ENCODE results near the gene LILRA1.
"Not testable (repeated sequence)": the region's sequence is repeated elsewhere in the genome, so short reads cannot be mapped to it uniquely, and the experiment has no call there.

The LILRA1 gene

DNA sequence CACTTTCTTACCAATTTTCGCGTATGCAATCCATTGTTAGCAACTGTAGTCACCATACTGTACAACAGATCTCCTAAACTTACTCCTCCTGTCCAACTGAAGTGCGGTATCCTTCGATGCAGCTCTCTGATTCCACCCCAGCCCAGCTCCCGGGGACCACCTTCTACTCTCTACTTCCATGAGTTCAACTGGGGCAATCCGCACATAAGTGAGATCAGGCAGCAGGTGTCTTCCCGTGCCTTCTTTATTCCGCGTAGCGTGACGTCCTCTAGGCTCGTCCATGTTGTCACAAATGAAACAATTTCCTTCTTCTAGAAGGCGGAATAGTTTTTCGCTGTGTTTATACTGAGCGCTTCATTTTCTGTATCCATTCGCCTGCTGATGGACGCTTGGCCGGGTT is 45.3 kb downstream of the LILRA1 start:
- no peak for TF ChIP-seq Cebpa-rat (IDR thresholded peaks at IDR 0.05)
- H3K4me1 ChIP-seq: peaks cover 20 to 44% (median 25%) of the 10 kb centered on the region in 10 experiments
- no peaks in the 10 kb centered on the region for H3K9me3 ChIP-seq (replicated peaks in 1 of 11)
- H3K9ac ChIP-seq: no peak overlapping the region
- no peak overlapping the region for H3K4me3 ChIP-seq
- H3K36me3 ChIP-seq: peaks cover 0 to 35% (median 0%) of the 10 kb centered on the region in 11 experiments; a peak in 9 of 22 replicates
- H3K4me2 ChIP-seq: no peak overlapping the region
- H3K27ac ChIP-seq: no peak overlapping the region
- no peaks in the 10 kb centered on the region for H3K27me3 ChIP-seq
- peaks cover 0 to 11% (median 0%) of the 10 kb centered on the region in 11 experiments; a peak in 5 of 22 replicates for H4K20me1 ChIP-seq

DNA sequence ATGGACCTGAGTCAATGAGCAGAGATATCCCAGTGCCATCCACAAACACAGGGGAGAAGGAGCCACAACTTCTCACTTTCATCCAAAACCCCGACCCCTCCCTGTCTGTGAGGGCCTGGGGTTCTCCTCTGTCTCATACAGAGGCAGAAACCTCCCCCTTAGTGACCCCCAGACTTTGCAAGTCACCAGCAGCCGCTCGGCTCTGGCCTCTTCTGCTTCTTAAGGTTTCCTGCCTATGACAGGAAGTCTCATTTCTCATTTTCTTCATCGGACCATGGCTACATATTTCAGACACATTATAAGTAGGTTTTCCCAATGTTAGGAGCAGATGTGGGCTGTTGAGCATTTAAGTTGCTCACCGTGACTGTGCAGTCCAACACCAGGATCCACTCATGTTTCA is 49.5 kb downstream of the LILRA1 start:
- H3K4me2 ChIP-seq: peak overlapping the region; percentile 36 to 86 (median 64); a peak in 21 of 22 replicates
- not testable (repeated sequence) for H3K9me3 ChIP-seq (replicated peaks in 1 of 11); H4K20me1 ChIP-seq; H3K27me3 ChIP-seq; H3K36me3 ChIP-seq
- peak overlapping the region in 4 of 11 experiments; percentile 57 to 68 (median 62); a peak in 6 of 22 replicates for H3K9ac ChIP-seq
- H3K4me3 ChIP-seq: peak overlapping the region in 1 of 10 experiments; percentile 12; a peak in 1 of 20 replicates
- peaks cover 13 to 43% (median 23%) of the 10 kb centered on the region in 10 experiments for H3K4me1 ChIP-seq
- H3K27ac ChIP-seq: peak overlapping the region in 5 of 11 experiments; percentile 63 to 82 (median 75); a peak in 9 of 22 replicates

DNA sequence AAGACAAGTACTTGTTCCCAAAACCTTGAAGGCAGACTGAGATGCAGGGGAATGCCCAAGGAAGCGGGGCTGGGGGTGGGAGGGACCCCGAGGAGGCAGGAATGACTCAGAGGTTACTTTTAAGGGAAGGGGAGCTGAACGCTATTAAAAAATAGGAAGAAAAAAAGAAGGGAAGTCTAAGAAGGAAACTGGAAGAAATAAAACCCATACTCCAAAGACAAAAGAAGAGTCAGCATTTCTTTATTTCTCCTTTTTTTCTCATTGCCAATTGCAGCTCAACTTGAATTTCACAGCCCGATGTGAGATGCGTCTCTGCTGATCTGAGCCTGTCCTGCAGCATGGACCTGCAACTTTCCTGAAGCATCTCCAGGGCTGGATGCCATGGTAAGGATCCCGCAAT is 50.2 kb downstream of the LILRA1 start:
- H4K20me1 ChIP-seq; H3K9me3 ChIP-seq (replicated peaks in 1 of 11); H3K4me3 ChIP-seq; H3K27me3 ChIP-seq; H3K36me3 ChIP-seq: not testable (repeated sequence)
- Histone ChIP-seq H3K4me2 (peak overlapping the region in 7 of 11 experiments; percentile 18 to 86 (median 76); a peak in 15 of 22 replicates), H3K27ac (peak overlapping the region in 5 of 11 experiments; percentile 63 to 82 (median 75); a peak in 9 of 22 replicates), H3K9ac (peak overlapping the region in 4 of 11 experiments; percentile 57 to 68 (median 64); a peak in 6 of 22 replicates), H3K4me1 (peaks cover 13 to 44% (median 23%) of the 10 kb centered on the region in 10 experiments)

DNA sequence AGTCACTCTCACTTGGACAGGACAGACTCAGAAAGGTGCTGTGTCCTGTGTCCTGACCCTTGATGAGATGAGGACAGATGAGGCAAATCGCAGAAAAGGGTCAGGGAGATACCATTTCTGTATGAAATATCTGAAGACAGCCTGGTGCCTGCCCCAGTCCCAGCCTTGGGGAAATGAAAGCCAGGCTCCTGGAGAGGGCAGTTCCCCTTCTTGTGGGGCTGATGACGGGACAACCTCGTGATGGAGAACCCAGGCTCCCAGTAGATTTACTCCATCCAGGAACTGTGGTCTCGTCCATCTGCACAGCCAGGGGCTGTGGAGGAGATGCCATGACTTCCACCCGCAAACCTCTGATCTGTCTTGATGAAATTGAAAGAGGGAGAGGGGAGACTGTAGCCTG is 50.6 kb downstream of the LILRA1 start:
- Histone ChIP-seq H4K20me1 (no peaks in the 10 kb centered on the region), H3K4me1 (peaks cover 13 to 44% (median 23%) of the 10 kb centered on the region in 10 experiments), H3K4me2 (peak overlapping the region in 7 of 11 experiments; percentile 18 to 86 (median 76); a peak in 13 of 22 replicates), H3K9ac (peak overlapping the region in 4 of 11 experiments; percentile 57 to 68 (median 64); a peak in 6 of 22 replicates), H3K27ac (peak overlapping the region in 5 of 11 experiments; percentile 63 to 82 (median 75); a peak in 9 of 22 replicates), H3K4me3 (peak overlapping the region in 1 of 10 experiments; percentile 28; a peak in 2 of 20 replicates), H3K36me3 (no peaks in the 10 kb centered on the region), H3K27me3 (no peaks in the 10 kb centered on the region), H3K9me3 (replicated peaks in 1 of 11) (no peaks in the 10 kb centered on the region)
- no peak for TF ChIP-seq Cebpa-rat (IDR thresholded peaks at IDR 0.05)

DNA sequence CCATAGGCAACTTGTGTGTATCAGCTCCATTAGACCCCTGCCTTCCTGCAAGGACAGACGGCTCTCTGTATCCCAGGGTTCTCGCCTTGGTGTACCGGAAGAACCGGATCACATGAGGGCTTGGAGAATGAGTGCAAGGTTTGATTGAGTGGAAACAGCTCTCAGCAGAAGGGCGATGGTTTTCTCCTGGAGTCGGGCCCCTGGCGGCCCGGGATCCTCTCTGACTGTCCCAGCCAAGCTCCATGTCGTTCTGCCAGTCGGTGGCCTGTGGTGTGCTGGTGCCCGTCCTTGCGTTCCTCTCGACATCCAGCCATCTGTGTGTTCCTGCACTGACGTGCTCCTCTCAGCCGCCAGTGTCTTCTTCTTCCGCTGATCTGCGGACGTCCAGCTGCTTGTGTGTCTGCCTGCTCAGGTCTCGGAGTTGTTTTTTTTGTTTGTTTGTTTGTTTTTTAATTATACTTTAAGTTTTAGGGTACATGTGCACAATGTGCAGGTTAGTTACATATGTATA is 53.0 kb downstream of the LILRA1 start:
- Histone ChIP-seq H3K9me3 (replicated peaks in 1 of 11) (no peaks in the 10 kb centered on the region), H3K36me3 (no peaks in the 10 kb centered on the region), H3K27ac (no peak overlapping the region), H3K27me3 (no peaks in the 10 kb centered on the region), H3K9ac (no peak overlapping the region), H3K4me3 (no peak overlapping the region), H3K4me1 (peaks cover 23 to 64% (median 32%) of the 10 kb centered on the region in 10 experiments), H3K4me2 (peak overlapping the region in 6 of 11 experiments; percentile 12 to 44 (median 30); a peak in 8 of 22 replicates), H4K20me1 (no peaks in the 10 kb centered on the region)
- no peak for TF ChIP-seq Cebpa-rat (IDR thresholded peaks at IDR 0.05)

DNA sequence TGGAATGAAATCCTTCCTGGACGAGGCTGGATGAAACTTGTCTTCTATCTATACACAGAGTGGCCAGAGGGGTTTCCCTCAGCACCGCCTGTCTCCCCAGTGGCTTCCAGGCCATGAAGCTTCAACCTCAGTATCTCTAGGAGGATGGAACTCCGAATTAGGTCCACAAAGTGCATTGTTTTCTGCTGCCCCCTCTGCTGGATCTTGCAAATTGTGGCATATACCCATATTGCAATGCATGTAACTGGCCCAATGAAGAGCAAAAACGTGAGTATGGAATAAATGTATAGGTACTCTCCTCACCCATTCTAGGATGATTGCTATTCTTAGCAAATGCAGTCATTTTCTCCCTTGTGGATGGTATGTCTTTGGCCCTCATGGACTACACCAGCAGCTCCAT is 54.7 kb downstream of the LILRA1 start:
- TF ChIP-seq Cebpa-rat (IDR thresholded peaks at IDR 0.05): no peak
- Histone ChIP-seq H3K27me3 (no peaks in the 10 kb centered on the region), H4K20me1 (no peaks in the 10 kb centered on the region), H3K4me1 (peaks cover 23 to 61% (median 28%) of the 10 kb centered on the region in 10 experiments), H3K4me2 (0 out of 22 replicates have a peak overlapping the region, but pooled peaks of 2 of the 11 experiments have one; percentile 13 to 15), H3K9ac (no peak overlapping the region), H3K4me3 (no peak overlapping the region), H3K9me3 (replicated peaks in 1 of 11) (no peaks in the 10 kb centered on the region), H3K36me3 (no peaks in the 10 kb centered on the region), H3K27ac (no peak overlapping the region)

DNA sequence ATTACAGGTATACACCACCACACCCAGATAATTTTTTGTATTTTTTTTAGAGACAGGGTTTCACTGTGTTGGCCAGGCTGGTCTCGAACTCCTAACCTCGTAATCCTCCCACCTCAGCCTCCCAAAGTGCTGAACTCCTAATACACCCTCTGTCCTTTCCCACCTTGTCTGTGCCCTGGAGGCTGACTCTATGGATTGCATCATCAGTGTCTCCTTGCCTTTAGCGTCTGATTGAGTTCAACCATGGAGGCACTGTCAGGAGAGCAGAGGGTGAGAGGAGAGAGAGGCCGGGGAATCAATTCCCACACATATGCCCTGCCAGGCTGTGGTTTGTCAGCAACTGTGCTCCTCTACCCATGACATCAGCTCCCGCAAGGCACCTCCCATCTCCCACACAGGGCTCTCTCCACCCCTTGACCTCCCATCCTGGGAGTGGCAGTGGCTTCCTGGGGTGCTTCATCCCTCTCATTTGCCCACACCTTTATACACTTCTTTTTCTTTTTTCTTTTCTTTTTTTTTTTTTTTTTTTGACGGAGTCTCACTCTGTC is 56.8 kb downstream of the LILRA1 start:
- no peaks in the 10 kb centered on the region for H3K27me3 ChIP-seq
- H3K36me3 ChIP-seq: no peaks in the 10 kb centered on the region
- no peaks in the 10 kb centered on the region for H4K20me1 ChIP-seq
- peak overlapping the region; percentile 11 to 79 (median 43); a peak in 19 of 22 replicates for H3K4me2 ChIP-seq
- H3K9ac ChIP-seq: no peak overlapping the region
- H3K4me3 ChIP-seq: no peak overlapping the region
- peaks cover 24 to 66% (median 36%) of the 10 kb centered on the region in 10 experiments for H3K4me1 ChIP-seq
- H3K9me3 ChIP-seq (replicated peaks in 1 of 11): no peaks in the 10 kb centered on the region
- TF ChIP-seq Cebpa-rat (IDR thresholded peaks at IDR 0.05): peak in 4 of 11 experiments; percentile 8 to 68 (median 38); a peak in 4 of 22 replicates
- no peak overlapping the region for H3K27ac ChIP-seq

All from BLaER1 treated with 17β-estradiol and CSF1 and Interleukin-3, amounts not matched to agents 10 nM and 100 nM (cell line).